ENCODE results near the gene SEMA5A. TPM values are rescaled to one million over a fixed set of nuclear protein-coding genes. Genes with fewer than 3 reads are reported as not detected.

The SEMA5A gene
- total RNA-seq, 2 experiments from 2014 or later: not detected

DNA sequence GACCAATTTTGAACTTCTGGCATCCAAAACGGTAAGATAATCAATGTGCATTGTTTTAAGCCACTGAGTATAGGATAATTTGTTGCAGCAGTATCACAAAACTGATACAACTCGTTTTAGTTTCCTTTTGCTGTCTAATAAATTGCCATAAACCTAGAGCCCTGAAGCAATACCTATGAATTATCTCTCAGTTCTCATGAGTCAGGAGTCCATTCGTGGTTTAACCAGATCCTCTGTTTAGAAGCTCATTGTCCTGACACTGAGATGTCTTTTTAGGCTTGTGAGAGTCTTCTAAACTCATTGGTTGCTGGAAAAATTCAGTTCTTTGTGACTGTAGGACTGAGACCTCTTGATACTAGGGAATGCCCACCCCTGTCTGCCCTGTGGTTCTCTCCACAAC, 262.9 kb downstream of the SEMA5A start:
- CTCF ChIA-PET: no interaction called here
- no peak overlapping the region for H3K4me3 Mint-ChIP-seq
- no peaks in the 10 kb centered on the region for H3K36me3 Mint-ChIP-seq (ENCODE audit: low read depth)
- ATAC-seq: no peak
- POLR2A ChIA-PET: no interaction called here
- no peaks in the 10 kb centered on the region for H3K27me3 Mint-ChIP-seq
- TF ChIP-seq, protein P1, sequence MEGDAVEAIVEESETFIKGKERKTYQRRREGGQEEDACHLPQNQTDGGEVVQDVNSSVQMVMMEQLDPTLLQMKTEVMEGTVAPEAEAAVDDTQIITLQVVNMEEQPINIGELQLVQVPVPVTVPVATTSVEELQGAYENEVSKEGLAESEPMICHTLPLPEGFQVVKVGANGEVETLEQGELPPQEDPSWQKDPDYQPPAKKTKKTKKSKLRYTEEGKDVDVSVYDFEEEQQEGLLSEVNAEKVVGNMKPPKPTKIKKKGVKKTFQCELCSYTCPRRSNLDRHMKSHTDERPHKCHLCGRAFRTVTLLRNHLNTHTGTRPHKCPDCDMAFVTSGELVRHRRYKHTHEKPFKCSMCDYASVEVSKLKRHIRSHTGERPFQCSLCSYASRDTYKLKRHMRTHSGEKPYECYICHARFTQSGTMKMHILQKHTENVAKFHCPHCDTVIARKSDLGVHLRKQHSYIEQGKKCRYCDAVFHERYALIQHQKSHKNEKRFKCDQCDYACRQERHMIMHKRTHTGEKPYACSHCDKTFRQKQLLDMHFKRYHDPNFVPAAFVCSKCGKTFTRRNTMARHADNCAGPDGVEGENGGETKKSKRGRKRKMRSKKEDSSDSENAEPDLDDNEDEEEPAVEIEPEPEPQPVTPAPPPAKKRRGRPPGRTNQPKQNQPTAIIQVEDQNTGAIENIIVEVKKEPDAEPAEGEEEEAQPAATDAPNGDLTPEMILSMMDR (IDR thresholded peaks at IDR 0.05): no peak
- no peaks in the 10 kb centered on the region for H3K4me1 Mint-ChIP-seq (ENCODE audit: low read depth)
- no peak for DNase-seq
- H3K9me3 Mint-ChIP-seq: peaks cover 3% of the 10 kb centered on the region
- intact Hi-C loops (cut with micrococcal nuclease): no loop called here
- H3K27ac Mint-ChIP-seq: no peak overlapping the region

DNA sequence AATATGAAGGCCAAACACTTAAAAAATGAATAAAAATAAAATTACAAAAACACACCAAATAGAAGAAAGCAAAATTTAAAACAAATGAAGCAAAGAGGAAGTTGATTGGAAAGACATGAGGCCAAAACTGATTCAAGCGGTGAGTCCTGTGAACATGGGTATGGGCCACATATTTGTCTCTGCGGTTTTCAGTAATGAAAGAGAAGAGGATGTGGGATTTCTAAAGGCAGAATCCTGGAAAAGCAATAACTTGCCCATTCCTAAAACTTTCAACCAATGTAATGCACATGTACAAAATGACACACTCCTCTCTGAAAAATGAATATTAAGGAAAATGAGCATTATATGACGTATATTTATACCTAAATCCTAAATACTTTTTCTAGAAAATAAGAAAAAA, 263.7 kb downstream of the SEMA5A start:
- no peaks in the 10 kb centered on the region for H3K4me1 Mint-ChIP-seq (ENCODE audit: low read depth)
- intact Hi-C loops (cut with micrococcal nuclease): no loop called here
- ATAC-seq (no peak), DNase-seq (no peak)
- H3K27ac Mint-ChIP-seq: no peak overlapping the region
- TF ChIP-seq, protein P1 (IDR thresholded peaks at IDR 0.05): no peak
- no peak overlapping the region for H3K4me3 Mint-ChIP-seq
- peaks cover 4% of the 10 kb centered on the region for H3K9me3 Mint-ChIP-seq
- no peaks in the 10 kb centered on the region for H3K36me3 Mint-ChIP-seq (ENCODE audit: low read depth)
- ChIA-PET CTCF (no interaction called here), POLR2A (no interaction called here)
- H3K27me3 Mint-ChIP-seq: no peaks in the 10 kb centered on the region

DNA sequence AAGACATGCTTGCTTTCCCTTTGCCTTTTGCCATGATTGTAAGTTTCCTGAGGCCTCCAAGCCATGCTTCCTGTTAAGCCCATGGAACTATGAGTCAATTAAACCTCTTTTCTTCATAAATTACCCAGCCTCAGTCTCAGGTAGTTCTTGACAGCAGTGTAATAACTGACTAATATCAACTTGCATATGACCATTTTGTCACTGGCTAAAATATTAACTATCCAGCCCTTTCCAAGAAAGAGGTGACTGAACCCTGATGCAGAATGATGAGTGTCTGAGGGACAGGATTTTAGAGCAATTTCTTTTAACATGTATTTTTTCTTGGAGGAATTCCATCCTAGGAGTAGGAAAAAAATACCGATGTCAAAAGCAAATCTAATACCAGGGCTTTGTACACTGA, 266.1 kb downstream of the SEMA5A start:
- H3K4me3 Mint-ChIP-seq: no peak overlapping the region
- H3K27ac Mint-ChIP-seq: no peak overlapping the region
- H3K4me1 Mint-ChIP-seq (ENCODE audit: low read depth): no peaks in the 10 kb centered on the region
- H3K36me3 Mint-ChIP-seq (ENCODE audit: low read depth): no peaks in the 10 kb centered on the region
- intact Hi-C loops (cut with micrococcal nuclease): no loop called here
- no peak for DNase-seq
- POLR2A ChIA-PET: no interaction called here
- H3K27me3 Mint-ChIP-seq: no peaks in the 10 kb centered on the region
- peaks cover 4% of the 10 kb centered on the region for H3K9me3 Mint-ChIP-seq
- CTCF ChIA-PET: no interaction called here
- no peak for ATAC-seq
- TF ChIP-seq, protein P1 (IDR thresholded peaks at IDR 0.05): no peak

DNA sequence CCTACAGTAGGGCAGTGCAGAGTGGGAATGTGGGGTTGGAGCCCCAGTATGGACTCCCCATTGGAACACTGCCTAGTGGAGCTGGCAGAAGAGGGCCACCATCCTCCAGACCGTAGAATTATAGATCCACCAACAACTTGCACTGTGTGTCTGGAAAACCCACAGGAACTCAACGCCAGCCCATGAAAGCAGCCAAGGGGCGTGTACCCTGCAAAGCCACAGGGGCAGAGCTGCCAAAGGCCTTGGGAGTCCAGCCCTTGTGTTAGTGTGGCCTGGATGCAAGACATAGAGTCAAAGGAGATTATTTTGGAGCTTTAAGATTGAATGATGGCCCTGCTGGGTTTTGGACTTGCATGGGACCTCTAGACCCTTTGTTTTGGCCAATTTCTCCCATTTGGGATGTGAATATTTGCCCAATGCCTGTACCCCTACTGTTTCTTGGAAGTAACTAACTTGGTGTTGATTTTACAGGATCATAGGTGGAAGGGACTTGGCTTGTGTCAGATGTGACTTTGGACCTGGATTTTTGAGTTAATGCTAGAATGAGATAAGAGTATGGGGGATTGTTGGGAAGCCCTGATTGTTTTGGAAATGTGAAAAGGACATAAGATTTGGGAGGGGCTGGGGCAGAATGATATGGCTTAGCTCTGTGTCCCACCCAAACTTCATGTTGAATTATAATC, 266.8 kb downstream of the SEMA5A start:
- CTCF ChIA-PET: no interaction called here
- H3K4me1 Mint-ChIP-seq (ENCODE audit: low read depth): no peaks in the 10 kb centered on the region

DNA sequence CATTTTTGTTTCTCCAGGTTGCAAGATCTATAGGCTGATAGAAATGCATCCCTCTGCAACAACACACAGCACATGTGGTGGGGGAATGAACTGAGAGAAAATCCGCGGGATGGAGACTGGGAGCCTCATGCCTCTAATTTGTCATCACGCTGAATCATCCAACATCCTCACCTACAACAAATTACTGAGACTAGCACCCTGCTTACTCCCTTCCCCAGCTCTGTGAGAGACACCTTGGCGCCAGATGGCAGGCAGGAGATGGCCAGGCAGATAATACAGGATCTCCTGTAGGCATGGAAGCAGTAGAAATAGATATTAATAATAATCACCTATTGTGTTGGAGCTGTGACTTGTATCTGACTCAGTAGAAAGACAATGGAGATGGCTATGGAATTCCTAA, 276.9 kb downstream of the SEMA5A start:
- ChIA-PET CTCF (no interaction called here), POLR2A (no interaction called here)
- Mint-ChIP-seq H3K27me3 (no peaks in the 10 kb centered on the region), H3K27ac (no peak overlapping the region), H3K36me3 (ENCODE audit: low read depth) (no peaks in the 10 kb centered on the region), H3K9me3 (peaks cover 13% of the 10 kb centered on the region), H3K4me3 (no peak overlapping the region), H3K4me1 (ENCODE audit: low read depth) (no peaks in the 10 kb centered on the region)
- no peak for ATAC-seq
- intact Hi-C loops (cut with micrococcal nuclease): no loop called here
- DNase-seq: no peak
- TF ChIP-seq, protein P1 (IDR thresholded peaks at IDR 0.05): no peak

More for the DNA sequence above, 266.8 kb downstream of the SEMA5A start:
- no peak for DNase-seq
- intact Hi-C loops (cut with micrococcal nuclease): no loop called here
- Mint-ChIP-seq H3K27me3 (no peaks in the 10 kb centered on the region), H3K36me3 (ENCODE audit: low read depth) (no peaks in the 10 kb centered on the region), H3K9me3 (peaks cover 8% of the 10 kb centered on the region), H3K27ac (no peak overlapping the region), H3K4me3 (no peak overlapping the region)
- ATAC-seq: no peak
- POLR2A ChIA-PET: no interaction called here
- TF ChIP-seq, protein P1 (IDR thresholded peaks at IDR 0.05): no peak
